Esophagus muscularis mucosa (tissue), 4 donors: Measurements from ENCODE around the gene LAMTOR2. TPM values are rescaled to one million over a fixed set of nuclear protein-coding genes. Genes with fewer than 3 reads are reported as not detected.
"Not testable (repeated sequence)": the region's sequence is repeated elsewhere in the genome, so short reads cannot be mapped to it uniquely, and the experiment has no call there.

ENCODE experiments used
- DNase-seq: peaks from one replicate; pipeline ENCODE4 v3.0.0-alpha.2; 2017; ENCODE audit errors: extremely low spot score
- H3K27ac ChIP-seq, 4 donors: fragments of 200-600 bp; sonication (generic); replicated peaks in 1 of 4; 1 replicate in 3 of 4; 2 replicates in 1 of 4; pipeline ENCODE4 v1.5.1; 2016 to 2019; ENCODE audit warnings: mild to moderate bottlenecking in 1 of 4
- H3K27me3 ChIP-seq, 4 donors: fragments of 200-600 bp; sonication (generic); one replicate each; pipeline versions ENCODE4 v1.5.1 to v1.6.0; 2016 to 2019
- H3K36me3 ChIP-seq, 4 donors: fragments of 200-600 bp; sonication (generic); one replicate each; pipeline ENCODE4 v1.5.1; 2016 to 2019
- H3K4me1 ChIP-seq, 4 donors: fragments of 200-600 bp; sonication (generic); one replicate each; pipeline ENCODE4 v1.5.1; 2016 to 2019
- H3K4me3 ChIP-seq, 4 donors: fragments of 200-600 bp; sonication (generic); 1 replicate in 2 of 4; 2 replicates in 2 of 4; pipeline ENCODE4 v1.5.1; 2016 to 2019; ENCODE audit warnings: mild to moderate bottlenecking in 4 of 4, moderate library complexity in 1 of 4
- H3K9me3 ChIP-seq, 4 donors: fragments of 200-600 bp; sonication (generic); 1 replicate in 3 of 4; 2 replicates in 1 of 4; pipeline ENCODE4 v1.5.1; 2016 to 2019
- CTCF ChIP-seq, 3 experiments: fragments of 200-600 bp in 2 of 3; fragments of 450-650 bp in 1 of 3; sonication (generic) in 2 of 3; IDR thresholded peaks; one replicate each; pipeline ENCODE4 v1.5.1; 2017 to 2019; ENCODE audit warnings: antibody characterized with exemption in 3 of 3, mild to moderate bottlenecking in 2 of 3, moderate library complexity in 1 of 3
- EP300 ChIP-seq: sonication (generic); formaldehyde crosslinking; IDR thresholded peaks from one replicate; pipeline ENCODE4 v1.6.1; 2017; ENCODE audit warnings: antibody characterized with exemption
- POLR2A ChIP-seq: fragments of 450-650 bp; IDR thresholded peaks from one replicate; pipeline ENCODE4 v1.6.1; 2017; ENCODE audit warnings: antibody characterized with exemption, moderate library complexity, mild to moderate bottlenecking, low read depth
- POLR2AphosphoS5 ChIP-seq, 2 donors: sonication (generic); formaldehyde crosslinking; IDR thresholded peaks; one replicate each; pipeline ENCODE4 v1.6.1; 2017; ENCODE audit warnings: antibody characterized with exemption in 2 of 2
- WGBS: methylation state at CpG from one replicate; pipeline ENCODE4 v1.1.5; 2018; 5-methylcytosine and 5-hydroxymethylcytosine counted together
- intact Hi-C: fragments of 100-400 bp; cut with DNase I; formaldehyde crosslinking; loops from one replicate; pipeline ENCODE4 v1.15.1; 2023
- total RNA-seq, 4 donors: library from RNA; depleted of rRNA; stranded (reverse); fragments of >200 nt; gene quantifications; one replicate each; pipeline versions ENCODE4 v1.1.0 to v1.2.1, GENCODE V29; 2016

Gene LAMTOR2
- total RNA-seq, 4 donors from 2014 or later = 59.3 to 106 (median 75.5) TPM

GRCh38 chr1:156069490-156070455 is 15.2 kb downstream of the LAMTOR2 start:
- H3K36me3 ChIP-seq = no peaks in the 10 kb centered on the region
- WGBS = 88% methylated on average over 3 of the region's 3 CpGs
- intact Hi-C loops = no loop called here
- TF ChIP-seq EP300 (no peak), CTCF (IDR thresholded peaks at IDR 0.05) (no peak), POLR2A (no peak), POLR2AphosphoS5 (IDR thresholded peaks at IDR 0.05) (no peak)
- H3K9me3 ChIP-seq = no peaks in the 10 kb centered on the region
- H3K27me3 ChIP-seq = peaks cover 0 to 17% (median 0%) of the 10 kb centered on the region in 4 donors
- H3K4me3 ChIP-seq = no peak overlapping the region
- peaks cover 0 to 3% (median 0%) of the 10 kb centered on the region in 4 donors for H3K4me1 ChIP-seq
- no peak for DNase-seq
- H3K27ac ChIP-seq = no peak overlapping the region

GRCh38 chr1:156070548-156070947 is 16.0 kb downstream of the LAMTOR2 start:
- intact Hi-C loops = no loop called here
- no peak overlapping the region for H3K27ac ChIP-seq
- H3K36me3 ChIP-seq = no peaks in the 10 kb centered on the region
- no peaks in the 10 kb centered on the region for H3K9me3 ChIP-seq
- peaks cover 0 to 17% (median 0%) of the 10 kb centered on the region in 4 donors for H3K27me3 ChIP-seq
- TF ChIP-seq CTCF (IDR thresholded peaks at IDR 0.05) (no peak), EP300 (no peak), POLR2AphosphoS5 (IDR thresholded peaks at IDR 0.05) (no peak), POLR2A (no peak)
- peaks cover under 1 to 11% (median 5%) of the 10 kb centered on the region in 4 donors for H3K4me1 ChIP-seq
- no peak overlapping the region for H3K4me3 ChIP-seq
- DNase-seq = no peak
- 81% methylated on average over 4 of the region's 4 CpGs for WGBS

GRCh38 chr1:156071332-156071816 is 16.8 kb downstream of the LAMTOR2 start:
- Histone ChIP-seq H3K4me1 (peaks cover 9 to 19% (median 12%) of the 10 kb centered on the region in 4 donors), H3K27me3 (peaks cover 0 to 17% (median 0%) of the 10 kb centered on the region in 4 donors)
- intact Hi-C loops, H3K9me3 ChIP-seq, DNase-seq, H3K4me3 ChIP-seq, H3K27ac ChIP-seq, H3K36me3 ChIP-seq: not testable (repeated sequence)
- WGBS = 85% methylated on average over 7 of the region's 7 CpGs

- intact Hi-C loops = no loop called here
- no peak overlapping the region for H3K27ac ChIP-seq
- no peak for TF ChIP-seq POLR2A
- H3K4me3 ChIP-seq = no peak overlapping the region
- H3K9me3 ChIP-seq = no peaks in the 10 kb centered on the region
- H3K27me3 ChIP-seq = peaks cover 0 to 17% (median 0%) of the 10 kb centered on the region in 4 donors
- WGBS = 63% methylated on average over 6 of the region's 6 CpGs
- H3K4me1 ChIP-seq = peaks cover 9 to 24% (median 17%) of the 10 kb centered on the region in 4 donors
- H3K36me3 ChIP-seq = no peaks in the 10 kb centered on the region
- no peak for DNase-seq
Measured at GRCh38 chr1:156072251-156072650, 17.7 kb downstream of the LAMTOR2 start.

GRCh38 chr1:156073110-156073687 is 18.6 kb downstream of the LAMTOR2 start:
- H3K27me3 ChIP-seq = peaks cover 0 to 17% (median 0%) of the 10 kb centered on the region in 4 donors
- H3K36me3 ChIP-seq = no peaks in the 10 kb centered on the region
- peaks cover 9 to 25% (median 17%) of the 10 kb centered on the region in 4 donors for H3K4me1 ChIP-seq
- H3K4me3 ChIP-seq = no peak overlapping the region
- intact Hi-C loops = no loop called here
- whole genome bisulfite sequencing = 50% methylated on average over 1 of the region's 1 CpG
- H3K27ac ChIP-seq = no peak overlapping the region
- H3K9me3 ChIP-seq = no peaks in the 10 kb centered on the region
- no peak for DNase-seq
- TF ChIP-seq POLR2AphosphoS5 (IDR thresholded peaks at IDR 0.05) (no peak), CTCF (IDR thresholded peaks at IDR 0.05) (no peak)
